Loucy (cell line): ENCODE data around the gene BTBD16.

Source experiments
- H2AFZ ChIP-seq: fragments of 200-600 bp; sonication (generic); 2 replicates; pipeline ENCODE4 v1.6.0; 2016; ENCODE audit warnings: antibody characterized with exemption, mild to moderate bottlenecking, low read length, moderate library complexity
- H3F3A ChIP-seq: fragments of 200-600 bp; 2 replicates; pipeline ENCODE4 v1.6.0; 2016; ENCODE audit warnings: antibody characterized with exemption, low read depth, mild to moderate bottlenecking
- H3K27me3 ChIP-seq: fragments of 200-600 bp; sonication (generic); 2 replicates; pipeline ENCODE4 v1.6.1; 2014; ENCODE audit warnings: low read length, mild to moderate bottlenecking; ENCODE audit not compliant: insufficient read depth, poor library complexity, severe bottlenecking
- H3K36me3 ChIP-seq: fragments of 200-600 bp; sonication (generic); 2 replicates; pipeline ENCODE4 v1.6.1; 2016; ENCODE audit warnings: low read length; ENCODE audit not compliant: insufficient read depth
- H3K4me1 ChIP-seq: fragments of 200-600 bp; sonication (generic); 2 replicates; pipeline ENCODE4 v1.5.1; 2014; ENCODE audit warnings: low read length, mild to moderate bottlenecking; ENCODE audit not compliant: insufficient read depth, poor library complexity, severe bottlenecking
- H3K4me2 ChIP-seq: fragments of 200-600 bp; sonication (generic); 2 replicates; pipeline ENCODE4 v1.6.0; 2014; ENCODE audit warnings: antibody characterized with exemption, low read length, low read depth, mild to moderate bottlenecking; ENCODE audit not compliant: poor library complexity, severe bottlenecking
- H3K4me3 ChIP-seq: fragments of 200-600 bp; sonication (generic); 2 replicates; pipeline ENCODE4 v1.5.1; 2014; ENCODE audit warnings: low read length, mild to moderate bottlenecking, mixed read lengths; ENCODE audit not compliant: poor library complexity, severe bottlenecking
- H3K79me2 ChIP-seq: fragments of 200-600 bp; sonication (generic); 2 replicates; pipeline ENCODE4 v1.6.1; 2014; ENCODE audit warnings: low read length; ENCODE audit not compliant: insufficient read depth
- H3K9ac ChIP-seq: fragments of 200-600 bp; sonication (generic); 2 replicates; pipeline ENCODE4 v1.6.0; 2014; ENCODE audit warnings: mild to moderate bottlenecking, low read depth, low read length, moderate library complexity; ENCODE audit not compliant: poor library complexity, severe bottlenecking
- H3K9me2 ChIP-seq: fragments of 200-600 bp; sonication (generic); replicated peaks from 2 replicates; pipeline ENCODE4 v1.6.1; 2016; ENCODE audit warnings: low read depth, low read length, mixed read lengths
- H3K9me3 ChIP-seq: fragments of 200-600 bp; sonication (generic); 2 replicates; pipeline ENCODE4 v1.6.1; 2014; ENCODE audit warnings: mild to moderate bottlenecking, antibody characterized with exemption, low read length, low read depth; ENCODE audit not compliant: insufficient read depth
- H4K20me1 ChIP-seq: fragments of 200-600 bp; sonication (generic); 2 replicates; pipeline ENCODE4 v1.6.0; 2014; ENCODE audit warnings: antibody characterized with exemption, low read length, mild to moderate bottlenecking; ENCODE audit not compliant: insufficient read depth, poor library complexity, severe bottlenecking
- CTCF ChIP-seq: fragments of 200-600 bp; sonication (generic); conservative IDR thresholded peaks from 2 replicates; pipeline ENCODE4 v1.5.1; 2014; ENCODE audit warnings: mild to moderate bottlenecking, antibody characterized with exemption, low read length
- EZH2phosphoT487 ChIP-seq: fragments of 200-600 bp; IDR thresholded peaks from 2 replicates; pipeline ENCODE4 v1.6.1; 2018; ENCODE audit warnings: antibody characterized with exemption, mild to moderate bottlenecking, moderate library complexity, borderline replicate concordance

BTBD16 gene

GRCh38 chr10:122336332-122336731 lies 65.2 kb downstream of the BTBD16 start:
- no peak overlapping the region for H2AFZ ChIP-seq
- no peak for TF ChIP-seq EZH2phosphoT487
- TF ChIP-seq CTCF: no peak

GRCh38 chr10:122336961-122337360 lies 65.9 kb downstream of the BTBD16 start:
- no peak overlapping the region for H2AFZ ChIP-seq
- no peak for TF ChIP-seq CTCF
- no peak for TF ChIP-seq EZH2phosphoT487
- H3K4me3 ChIP-seq: no peak overlapping the region
- no peaks in the 10 kb centered on the region for H3K27me3 ChIP-seq
- H3F3A ChIP-seq: no peaks in the 10 kb centered on the region
- no peaks in the 10 kb centered on the region for H3K9me3 ChIP-seq
- no peaks in the 10 kb centered on the region for H3K4me1 ChIP-seq
- no peaks in the 10 kb centered on the region for H4K20me1 ChIP-seq
- no peak overlapping the region for H3K4me2 ChIP-seq
- no peaks in the 10 kb centered on the region for H3K79me2 ChIP-seq
- no peak overlapping the region for H3K9ac ChIP-seq
- H3K36me3 ChIP-seq: no peaks in the 10 kb centered on the region
- H3K9me2 ChIP-seq: no peaks in the 10 kb centered on the region

More at GRCh38 chr10:122336332-122336731, 65.2 kb downstream of the BTBD16 start:
- Histone ChIP-seq H3K27me3 (no peaks in the 10 kb centered on the region), H3K4me3 (no peak overlapping the region), H3K36me3 (no peaks in the 10 kb centered on the region), H3K4me2 (no peak overlapping the region), H3K79me2 (no peaks in the 10 kb centered on the region), H3F3A (no peaks in the 10 kb centered on the region), H3K9me3 (no peaks in the 10 kb centered on the region), H4K20me1 (no peaks in the 10 kb centered on the region), H3K9me2 (no peaks in the 10 kb centered on the region), H3K4me1 (no peaks in the 10 kb centered on the region), H3K9ac (no peak overlapping the region)

DNA sequence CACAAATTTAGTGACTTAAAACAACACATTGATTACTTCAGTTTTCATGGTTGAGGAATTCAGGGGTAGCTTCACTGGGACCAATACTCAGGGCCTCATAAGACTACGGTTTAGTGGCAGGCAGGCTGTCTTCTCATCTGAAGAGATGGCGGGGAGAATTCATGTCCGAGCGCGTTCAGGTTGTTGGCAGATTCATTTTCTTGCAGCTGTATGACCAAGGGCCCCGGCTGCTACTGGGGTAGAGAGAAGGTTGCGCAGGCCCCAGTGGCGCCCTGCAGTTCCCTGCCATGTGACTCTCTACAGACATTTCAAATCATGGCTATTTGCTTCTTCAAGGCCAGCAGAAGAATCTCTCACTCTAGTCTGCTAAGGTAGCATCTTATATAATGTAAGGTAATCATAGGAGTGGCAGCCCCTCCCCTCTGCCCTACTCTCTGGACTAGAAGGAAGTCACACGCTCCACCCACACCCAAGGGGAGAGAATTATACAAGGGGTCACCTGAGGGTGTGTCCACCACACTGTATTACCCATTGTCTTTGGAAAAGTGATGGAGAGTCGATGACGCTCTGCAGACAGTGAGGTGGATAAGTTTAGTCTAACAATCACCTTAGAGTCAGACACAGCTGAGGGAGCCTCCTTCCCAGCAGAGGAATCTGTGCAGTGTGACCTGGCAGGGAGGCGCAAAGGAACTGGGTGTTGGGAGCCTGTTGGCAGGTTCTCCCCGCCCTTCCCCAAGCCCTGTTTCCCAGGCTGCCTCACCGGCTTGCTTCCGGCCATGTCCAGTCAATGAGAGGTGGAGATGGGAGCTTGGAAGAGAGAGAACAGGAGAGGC lies 67.7 kb downstream of the BTBD16 start:
- H3K4me1 ChIP-seq: no peaks in the 10 kb centered on the region

More for the DNA sequence above, 67.7 kb downstream of the BTBD16 start:
- H3K79me2 ChIP-seq: no peaks in the 10 kb centered on the region
- no peak overlapping the region for H3K4me3 ChIP-seq
- no peaks in the 10 kb centered on the region for H3K36me3 ChIP-seq
- H3K9me3 ChIP-seq: no peaks in the 10 kb centered on the region
- no peaks in the 10 kb centered on the region for H3F3A ChIP-seq
- H2AFZ ChIP-seq: no peak overlapping the region
- no peak overlapping the region for H3K9ac ChIP-seq
- no peaks in the 10 kb centered on the region for H4K20me1 ChIP-seq
- H3K4me2 ChIP-seq: no peak overlapping the region
- H3K9me2 ChIP-seq: no peaks in the 10 kb centered on the region
- TF ChIP-seq CTCF (no peak), EZH2phosphoT487 (no peak)
- H3K27me3 ChIP-seq: no peaks in the 10 kb centered on the region
